Measurements from ENCODE around the gene CES3. TPM values are rescaled to one million over a fixed set of nuclear protein-coding genes. Genes with fewer than 3 reads are reported as not detected.
A peak's percentile ranks its signal among the peaks of the same experiment; 100 is the strongest.

Gene CES3
- total RNA-seq, 4 donors from 2014 or later = 0.13 to 1.3 (median 0.22) TPM; not detected in 1

- no peaks in the 10 kb centered on the region for H3K27me3 ChIP-seq
- DNase-seq = no peak
- WGBS, 2 donors = 93 to 96% methylated on average over 4 of the region's 4 CpGs
- H3K9me3 ChIP-seq = no peaks in the 10 kb centered on the region
- H3K4me1 ChIP-seq = peaks cover 10 to 11% of the 10 kb centered on the region in 2 donors
- H3K36me3 ChIP-seq = peaks cover 24 to 29% of the 10 kb centered on the region in 2 donors
- intact Hi-C loops (cut with DNase I) = no loop called here
- no peak overlapping the region for H3K27ac ChIP-seq
- TF ChIP-seq CTCF (IDR thresholded peaks at IDR 0.05) (no peak), POLR2A (IDR thresholded peaks at IDR 0.05) (no peak)
- H3K4me3 ChIP-seq (replicated peaks in 1 of 3) = no peak overlapping the region
Measured at GRCh38 chr16:66945939-66946338, 15.1 kb upstream of the CES3 start.

- no peaks in the 10 kb centered on the region for H3K27me3 ChIP-seq
- no peak overlapping the region for H3K4me3 ChIP-seq (replicated peaks in 1 of 3)
- H3K4me1 ChIP-seq = peaks cover 10 to 11% of the 10 kb centered on the region in 2 donors
- intact Hi-C loops (cut with DNase I) = no loop called here
- TF ChIP-seq CTCF (IDR thresholded peaks at IDR 0.05) (no peak), POLR2A (IDR thresholded peaks at IDR 0.05) (no peak)
- no peaks in the 10 kb centered on the region for H3K9me3 ChIP-seq
- no peak for DNase-seq
- peaks cover 18 to 23% of the 10 kb centered on the region in 2 donors for H3K36me3 ChIP-seq
- no peak overlapping the region for H3K27ac ChIP-seq
- 75 to 79% methylated on average over 7 of the region's 7 CpGs for WGBS, 2 donors
Measured at GRCh38 chr16:66946541-66946940, 14.5 kb upstream of the CES3 start.

- DNase-seq = no peak
- TF ChIP-seq CTCF (IDR thresholded peaks at IDR 0.05) (no peak), POLR2A (IDR thresholded peaks at IDR 0.05) (no peak)
- Histone ChIP-seq H3K9me3 (no peaks in the 10 kb centered on the region), H3K27me3 (no peaks in the 10 kb centered on the region), H3K4me1 (peaks cover 10 to 11% of the 10 kb centered on the region in 2 donors), H3K4me3 (replicated peaks in 1 of 3) (no peak overlapping the region), H3K36me3 (peaks cover 14 to 19% of the 10 kb centered on the region in 2 donors), H3K27ac (no peak overlapping the region)
- 29 to 35% methylated on average over 5 of the region's 5 CpGs for WGBS, 2 donors
- intact Hi-C loops (cut with DNase I) = no loop called here
Measured at GRCh38 chr16:66946974-66947301, 14.1 kb upstream of the CES3 start.

DNA sequence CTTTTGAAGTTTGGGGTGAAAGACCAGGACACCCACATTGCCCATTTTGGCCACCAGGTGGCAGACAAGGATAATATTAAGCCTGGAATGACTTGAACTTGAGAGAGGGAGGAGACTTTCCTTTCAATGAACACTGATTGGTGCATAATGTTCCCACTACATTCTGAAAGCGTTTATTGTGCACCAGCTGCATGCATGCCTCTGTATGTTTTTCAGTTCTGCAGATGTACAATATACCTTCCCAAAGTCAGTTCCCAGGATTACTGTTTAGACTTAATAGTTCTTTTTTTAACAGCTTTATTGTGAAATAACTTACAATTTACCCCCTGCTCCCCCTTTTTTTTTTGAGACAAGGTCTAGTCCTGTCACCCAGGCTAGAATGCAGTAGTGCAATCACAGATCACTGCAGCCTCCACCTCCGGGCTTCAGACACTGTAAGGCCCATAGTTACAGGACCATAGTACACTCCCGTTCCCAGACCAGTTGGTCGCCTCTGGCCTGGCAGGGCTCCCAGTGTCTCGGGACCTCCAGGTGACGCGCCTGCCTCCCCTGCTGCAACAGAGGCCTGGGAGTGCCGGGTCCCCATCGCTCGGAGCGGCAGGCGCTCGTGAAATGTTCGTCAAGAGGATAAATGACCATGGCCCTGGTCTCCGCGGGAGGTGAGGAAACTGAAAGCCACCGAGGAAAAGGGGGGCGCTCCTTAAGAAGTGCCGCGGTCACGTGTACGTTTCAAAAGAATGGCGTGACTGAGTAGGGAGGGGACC, 13.6 kb upstream of the CES3 start:
- Histone ChIP-seq H3K36me3 (peaks cover 9 to 14% of the 10 kb centered on the region in 2 donors), H3K27me3 (no peaks in the 10 kb centered on the region), H3K4me3 (replicated peaks in 1 of 3) (peak overlapping the region in 2 of 3 donors; percentile 25 to 28), H3K9me3 (no peaks in the 10 kb centered on the region), H3K4me1 (peaks cover 10 to 11% of the 10 kb centered on the region in 2 donors), H3K27ac (no peak overlapping the region)
- peak; percentile 83 to 87 for DNase-seq
- TF ChIP-seq CTCF (IDR thresholded peaks at IDR 0.05) (peak; percentile 78 to 91 (median 87)), POLR2A (IDR thresholded peaks at IDR 0.05) (peak in 1 of 2 donors; percentile 16)
- 0% methylated on average over 9 to 14 of the region's 23 CpGs for WGBS, 2 donors
- intact Hi-C loops (cut with DNase I) = no loop called here

GRCh38 chr16:66948134-66948836, 12.8 kb upstream of the CES3 start:
- intact Hi-C loops (cut with DNase I) = no loop called here
- WGBS, 2 donors = 1 to 3% methylated on average over 15 to 25 of the region's 44 CpGs

More at GRCh38 chr16:66948134-66948836, 12.8 kb upstream of the CES3 start:
- no peak for TF ChIP-seq POLR2A (IDR thresholded peaks at IDR 0.05)
- no peak for TF ChIP-seq CTCF (IDR thresholded peaks at IDR 0.05)
- DNase-seq = peak; percentile 54 to 68
- Histone ChIP-seq H3K36me3 (peaks cover 1 to 7% of the 10 kb centered on the region in 2 donors), H3K4me1 (peaks cover 10 to 11% of the 10 kb centered on the region in 2 donors), H3K27me3 (no peaks in the 10 kb centered on the region), H3K9me3 (no peaks in the 10 kb centered on the region), H3K27ac (no peak overlapping the region), H3K4me3 (replicated peaks in 1 of 3) (peak overlapping the region in 2 of 3 donors; percentile 25 to 28)

Data from thyroid gland (tissue), 4 donors.